ENCODE measurements around the gene C1orf122. TPM values are rescaled to one million over a fixed set of nuclear protein-coding genes. Genes with fewer than 3 reads are reported as not detected.

Gene C1orf122
- total RNA-seq, 3 donors from 2014 or later: 29.2 to 39.0 (median 34.2) TPM

DNA sequence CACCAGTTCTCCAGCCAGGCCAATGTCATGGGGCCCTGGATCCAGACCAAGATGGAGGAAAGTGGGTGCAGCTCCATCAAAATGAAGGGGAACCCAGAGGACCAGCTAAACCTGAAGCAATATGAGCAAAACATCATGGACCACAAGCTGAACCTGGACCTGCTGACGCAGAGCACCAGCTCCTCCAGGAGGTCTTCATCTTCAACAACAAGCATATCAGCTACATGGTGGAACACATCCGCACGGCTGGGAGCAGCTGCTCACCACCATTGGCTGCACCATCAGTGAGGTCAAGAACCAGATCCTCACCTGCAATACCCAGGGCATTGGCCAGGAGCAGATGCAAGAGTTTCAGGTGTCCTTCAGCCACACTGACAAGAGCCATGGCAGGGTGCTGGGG is 28.9 kb upstream of the C1orf122 start:
- TF ChIP-seq, protein P1, sequence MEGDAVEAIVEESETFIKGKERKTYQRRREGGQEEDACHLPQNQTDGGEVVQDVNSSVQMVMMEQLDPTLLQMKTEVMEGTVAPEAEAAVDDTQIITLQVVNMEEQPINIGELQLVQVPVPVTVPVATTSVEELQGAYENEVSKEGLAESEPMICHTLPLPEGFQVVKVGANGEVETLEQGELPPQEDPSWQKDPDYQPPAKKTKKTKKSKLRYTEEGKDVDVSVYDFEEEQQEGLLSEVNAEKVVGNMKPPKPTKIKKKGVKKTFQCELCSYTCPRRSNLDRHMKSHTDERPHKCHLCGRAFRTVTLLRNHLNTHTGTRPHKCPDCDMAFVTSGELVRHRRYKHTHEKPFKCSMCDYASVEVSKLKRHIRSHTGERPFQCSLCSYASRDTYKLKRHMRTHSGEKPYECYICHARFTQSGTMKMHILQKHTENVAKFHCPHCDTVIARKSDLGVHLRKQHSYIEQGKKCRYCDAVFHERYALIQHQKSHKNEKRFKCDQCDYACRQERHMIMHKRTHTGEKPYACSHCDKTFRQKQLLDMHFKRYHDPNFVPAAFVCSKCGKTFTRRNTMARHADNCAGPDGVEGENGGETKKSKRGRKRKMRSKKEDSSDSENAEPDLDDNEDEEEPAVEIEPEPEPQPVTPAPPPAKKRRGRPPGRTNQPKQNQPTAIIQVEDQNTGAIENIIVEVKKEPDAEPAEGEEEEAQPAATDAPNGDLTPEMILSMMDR (IDR thresholded peaks at IDR 0.05): no peak
- no peaks in the 10 kb centered on the region for H3K9me3 ChIP-seq
- no peak for ATAC-seq
- no peak overlapping the region for H3K4me3 ChIP-seq
- DNase-seq: no peak
- H3K4me1 ChIP-seq (ENCODE audit: low read depth): peaks cover 10% of the 10 kb centered on the region
- H3K36me3 ChIP-seq (ENCODE audit: low read depth): no peaks in the 10 kb centered on the region
- intact Hi-C loops (cut with DNase I, micrococcal nuclease): no loop called here

DNA sequence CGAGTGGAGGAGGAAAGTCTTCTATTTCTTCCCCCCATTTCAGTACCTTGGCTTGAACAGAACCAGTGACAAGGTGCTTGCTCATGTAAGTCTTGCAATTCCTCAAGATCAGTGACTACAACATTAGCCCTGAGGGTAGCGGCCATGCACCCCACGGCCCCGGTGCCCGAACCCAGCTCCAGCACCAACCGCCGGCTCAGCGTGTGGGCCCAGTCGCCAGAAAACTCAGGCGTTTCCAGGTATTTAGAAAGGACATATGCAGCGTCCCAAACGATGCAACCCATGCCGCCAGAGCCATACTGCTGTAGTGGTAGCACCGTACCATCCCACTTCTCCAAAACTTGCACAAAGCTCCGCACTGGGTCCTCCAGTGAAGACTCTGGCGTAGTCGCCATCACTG is 25.1 kb upstream of the C1orf122 start:
- Histone ChIP-seq H3K36me3 (ENCODE audit: low read depth) (no peaks in the 10 kb centered on the region), H3K4me3 (no peak overlapping the region), H3K9me3 (no peaks in the 10 kb centered on the region), H3K4me1 (ENCODE audit: low read depth) (peaks cover 10% of the 10 kb centered on the region)
- TF ChIP-seq, protein P1 (IDR thresholded peaks at IDR 0.05): no peak
- intact Hi-C loops (cut with DNase I, micrococcal nuclease): no loop called here
- ATAC-seq (no peak), DNase-seq (no peak)

GRCh38 chr1:37792943-37793686 is 14.5 kb upstream of the C1orf122 start:
- Histone ChIP-seq H3K4me3 (no peak overlapping the region), H3K36me3 (ENCODE audit: low read depth) (no peaks in the 10 kb centered on the region), H3K4me1 (ENCODE audit: low read depth) (peaks cover 6% of the 10 kb centered on the region), H3K9me3 (no peaks in the 10 kb centered on the region)
- intact Hi-C loops (cut with DNase I, micrococcal nuclease): no loop called here
- no peak for ATAC-seq
- TF ChIP-seq, protein P1 (IDR thresholded peaks at IDR 0.05): no peak
- DNase-seq: no peak

- TF ChIP-seq, protein P1 (IDR thresholded peaks at IDR 0.05): no peak
- H3K4me3 ChIP-seq: peak within 1 kb of the TSS; percentile 22
- no peaks in the 10 kb centered on the region for H3K9me3 ChIP-seq
- H3K4me1 ChIP-seq (ENCODE audit: low read depth): peaks cover 6% of the 10 kb centered on the region
- peak; percentile 92 for ATAC-seq
- H3K36me3 ChIP-seq (ENCODE audit: low read depth): no peaks in the 10 kb centered on the region
- peak; percentile 57 to 72 (median 62) for DNase-seq
- intact Hi-C loops (cut with DNase I, micrococcal nuclease): no loop called here
These were observed 13.7 kb upstream of the C1orf122 start, which contains the start of gene MANEAL for GRCh38 chr1:37793773-37794371. MANEAL (plus strand) TSS chr1:37793847; CDS start chr1:37794183, 336 bp downstream.

- no peaks in the 10 kb centered on the region for H3K9me3 ChIP-seq
- ATAC-seq: peak; percentile 7
- peaks cover 6% of the 10 kb centered on the region for H3K4me1 ChIP-seq (ENCODE audit: low read depth)
- H3K36me3 ChIP-seq (ENCODE audit: low read depth): no peaks in the 10 kb centered on the region
- DNase-seq: no peak
- intact Hi-C loops (cut with DNase I, micrococcal nuclease): no loop called here
- TF ChIP-seq, protein P1 (IDR thresholded peaks at IDR 0.05): no peak
- peak overlapping the region; percentile 22 for H3K4me3 ChIP-seq
These were observed 12.9 kb upstream of the C1orf122 start for GRCh38 chr1:37794372-37795339.

Data from mucosa of descending colon (tissue), 3 donors.